Adipocyte (in vitro differentiated cells): Measurements from ENCODE around the gene PRR12.
A peak's percentile ranks its signal among the peaks of the same experiment; 100 is the strongest.

Experiments
- DNase-seq: peaks from one replicate; pipeline ENCODE4 v3.0.0-alpha.2; 2015; ENCODE audit warnings: low read depth
- H3K27me3 ChIP-seq: replicated peaks from 2 replicates; pipeline ENCODE4 v1.7.0; 2013; ENCODE audit warnings: mild to moderate bottlenecking, low read length, moderate library complexity; ENCODE audit not compliant: control insufficient read depth, insufficient read depth
- H3K36me3 ChIP-seq: 2 replicates; pipeline ENCODE4 v1.7.0; 2013; ENCODE audit warnings: low read length, mild to moderate bottlenecking, moderate library complexity; ENCODE audit not compliant: control insufficient read depth, insufficient read depth, severe bottlenecking
- H3K4me1 ChIP-seq: 2 replicates; pipeline ENCODE4 v1.7.0; 2013; ENCODE audit warnings: mild to moderate bottlenecking, low read length, moderate library complexity; ENCODE audit not compliant: control insufficient read depth, insufficient read depth
- H3K4me3 ChIP-seq: 2 replicates; pipeline ENCODE4 v1.7.0; 2013; ENCODE audit warnings: mild to moderate bottlenecking, low read length, moderate library complexity
- H3K9ac ChIP-seq: 2 replicates; pipeline ENCODE4 v1.7.0; 2013; ENCODE audit warnings: mild to moderate bottlenecking, low read length, moderate library complexity
- H3K9me3 ChIP-seq: 2 replicates; pipeline ENCODE4 v1.7.0; 2013; ENCODE audit warnings: mild to moderate bottlenecking, low read length, moderate library complexity; ENCODE audit not compliant: control insufficient read depth

Gene PRR12

GRCh38 chr19:49655570-49656455, 64.8 kb downstream of the PRR12 start:
- H3K9me3 ChIP-seq = no peaks in the 10 kb centered on the region
- H3K4me1 ChIP-seq = no peaks in the 10 kb centered on the region
- H3K9ac ChIP-seq = no peak overlapping the region
- DNase-seq = no peak
- no peak overlapping the region for H3K4me3 ChIP-seq
- H3K27me3 ChIP-seq = no peaks in the 10 kb centered on the region
- H3K36me3 ChIP-seq = peaks cover 84% of the 10 kb centered on the region

DNA sequence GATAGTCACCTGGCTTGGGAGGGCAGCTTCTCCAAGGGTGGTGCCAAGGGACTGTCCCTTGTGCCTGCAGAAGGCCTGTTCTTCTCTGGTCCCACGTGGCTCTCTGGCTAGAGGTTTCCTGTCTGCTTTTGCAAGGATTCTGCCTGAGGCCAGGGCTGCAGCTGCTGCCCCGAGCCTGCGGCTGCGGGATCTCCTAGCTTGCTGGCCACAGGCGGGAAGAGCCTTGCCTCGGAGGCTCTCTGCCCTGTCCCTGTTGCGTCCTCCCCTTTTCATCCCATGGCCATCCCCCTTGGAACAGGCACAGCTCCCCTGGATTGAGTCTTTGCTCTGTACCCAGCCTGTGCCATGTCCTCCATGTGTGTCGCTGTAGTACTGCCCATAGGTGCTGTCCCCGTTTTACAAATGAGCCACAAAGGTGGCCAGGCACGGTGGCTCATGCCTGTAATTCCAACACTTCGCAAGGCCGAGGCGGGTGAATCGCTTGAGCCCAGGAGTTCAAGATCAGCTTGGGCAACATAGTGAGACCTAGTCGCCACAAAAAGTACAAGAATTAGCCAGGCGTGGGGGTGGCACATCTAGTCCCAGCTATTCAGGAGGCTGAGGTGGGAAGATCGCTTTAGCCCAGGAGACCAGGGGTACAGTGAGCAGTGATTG, 65.6 kb downstream of the PRR12 start:
- Histone ChIP-seq H3K9me3 (no peaks in the 10 kb centered on the region), H3K4me1 (no peaks in the 10 kb centered on the region), H3K36me3 (peaks cover 83% of the 10 kb centered on the region), H3K4me3 (no peak overlapping the region), H3K27me3 (no peaks in the 10 kb centered on the region), H3K9ac (no peak overlapping the region)
- no peak for DNase-seq

- Histone ChIP-seq H3K36me3 (peaks cover 89% of the 10 kb centered on the region), H3K9ac (no peak overlapping the region), H3K4me1 (no peaks in the 10 kb centered on the region), H3K9me3 (no peaks in the 10 kb centered on the region), H3K4me3 (no peak overlapping the region), H3K27me3 (no peaks in the 10 kb centered on the region)
- DNase-seq = no peak
Observed at GRCh38 chr19:49657493-49658138, 66.6 kb downstream of the PRR12 start.

GRCh38 chr19:49658139-49658517, 67.1 kb downstream of the PRR12 start:
- H3K4me3 ChIP-seq = no peak overlapping the region
- H3K9me3 ChIP-seq = no peaks in the 10 kb centered on the region
- H3K27me3 ChIP-seq = no peaks in the 10 kb centered on the region
- no peak for DNase-seq
- H3K9ac ChIP-seq = no peak overlapping the region
- H3K36me3 ChIP-seq = peaks cover 88% of the 10 kb centered on the region
- no peaks in the 10 kb centered on the region for H3K4me1 ChIP-seq

DNA sequence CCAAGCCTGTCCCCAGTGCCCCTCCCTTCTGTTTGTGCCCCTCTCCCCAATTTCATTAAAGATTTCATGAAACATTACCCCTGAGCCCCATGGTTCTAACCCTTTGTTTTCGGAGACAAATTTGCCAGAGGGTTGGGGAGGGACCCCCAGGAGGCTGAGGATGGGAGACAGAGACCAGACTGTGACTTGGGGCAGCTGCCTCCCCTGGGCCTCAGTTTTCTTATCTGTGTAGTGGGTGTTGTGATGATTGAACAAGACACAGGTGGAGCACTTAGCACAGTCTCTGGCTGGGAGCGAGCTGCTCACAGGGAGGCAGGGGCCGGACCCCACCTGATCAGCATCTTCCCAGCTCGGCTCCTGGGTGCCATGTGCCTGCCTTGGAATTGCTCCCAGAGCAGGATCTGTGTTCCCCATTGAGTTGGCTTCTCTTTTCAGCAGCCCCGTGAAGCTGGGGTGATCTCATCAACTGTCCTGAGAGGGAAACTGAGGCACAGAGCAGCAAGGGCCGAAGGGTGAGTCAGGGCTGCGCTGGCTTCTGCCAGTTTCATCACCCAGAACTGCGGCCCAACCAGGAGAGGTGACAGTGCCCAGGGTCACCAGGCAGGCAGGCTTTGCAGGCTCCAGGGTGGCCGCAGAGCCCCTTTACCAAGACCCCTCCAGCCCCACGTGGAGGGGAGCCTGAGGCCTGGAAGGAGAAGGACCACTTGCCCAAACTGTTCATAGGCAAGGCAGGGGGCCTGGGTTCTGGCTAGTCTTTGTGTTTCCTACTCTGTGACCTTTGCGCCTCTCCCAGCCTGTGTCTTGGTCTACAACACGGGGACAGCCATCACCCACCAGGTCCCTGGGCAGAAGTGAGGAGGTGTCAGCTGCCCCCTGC, 67.8 kb downstream of the PRR12 start:
- H3K9ac ChIP-seq = no peak overlapping the region
- H3K9me3 ChIP-seq = no peaks in the 10 kb centered on the region
- peaks cover 84% of the 10 kb centered on the region for H3K36me3 ChIP-seq
- no peaks in the 10 kb centered on the region for H3K27me3 ChIP-seq
- H3K4me3 ChIP-seq = no peak overlapping the region
- peaks cover 2% of the 10 kb centered on the region for H3K4me1 ChIP-seq
- DNase-seq = no peak

- Histone ChIP-seq H3K4me1 (peaks cover 11% of the 10 kb centered on the region), H3K36me3 (peaks cover 67% of the 10 kb centered on the region), H3K4me3 (no peak overlapping the region), H3K9me3 (no peaks in the 10 kb centered on the region), H3K27me3 (no peaks in the 10 kb centered on the region), H3K9ac (no peak overlapping the region)
- no peak for DNase-seq
Observed at GRCh38 chr19:49660338-49660961, 69.5 kb downstream of the PRR12 start.

- Histone ChIP-seq H3K27me3 (no peaks in the 10 kb centered on the region), H3K4me1 (peaks cover 17% of the 10 kb centered on the region), H3K36me3 (peaks cover 52% of the 10 kb centered on the region), H3K9me3 (no peaks in the 10 kb centered on the region), H3K4me3 (no peak overlapping the region), H3K9ac (no peak overlapping the region)
- no peak for DNase-seq
Observed at GRCh38 chr19:49662011-49662410, 71.0 kb downstream of the PRR12 start.

- no peak for DNase-seq
- H3K27me3 ChIP-seq = no peaks in the 10 kb centered on the region
- no peaks in the 10 kb centered on the region for H3K9me3 ChIP-seq
- H3K4me3 ChIP-seq = no peak overlapping the region
- H3K36me3 ChIP-seq = peaks cover 42% of the 10 kb centered on the region
- peaks cover 17% of the 10 kb centered on the region for H3K4me1 ChIP-seq
- no peak overlapping the region for H3K9ac ChIP-seq
Observed at GRCh38 chr19:49663224-49663623, 72.2 kb downstream of the PRR12 start.

GRCh38 chr19:49664171-49665035, 73.4 kb downstream of the PRR12 start:
- Histone ChIP-seq H3K27me3 (no peaks in the 10 kb centered on the region), H3K9me3 (no peaks in the 10 kb centered on the region), H3K4me3 (peak overlapping the region; percentile 88), H3K9ac (peak overlapping the region; percentile 91), H3K4me1 (peaks cover 17% of the 10 kb centered on the region), H3K36me3 (peaks cover 33% of the 10 kb centered on the region)
- peak; percentile 96 for DNase-seq

GRCh38 chr19:49665036-49665350, 74.0 kb downstream of the PRR12 start:
- Histone ChIP-seq H3K27me3 (no peaks in the 10 kb centered on the region), H3K9me3 (no peaks in the 10 kb centered on the region), H3K4me3 (peak overlapping the region; percentile 88), H3K36me3 (peaks cover 27% of the 10 kb centered on the region), H3K9ac (peak overlapping the region; percentile 91), H3K4me1 (peaks cover 17% of the 10 kb centered on the region)
- DNase-seq = no peak
